GM12874 (cell line): ENCODE measurements around the gene STK32C.

ENCODE experiments used
- CTCF ChIP-seq: IDR thresholded peaks from 2 replicates; pipeline ENCODE4 v1.5.1; 2011; ENCODE audit warnings: low read depth, mild to moderate bottlenecking, control low read depth, low read length, moderate library complexity; ENCODE audit not compliant: insufficient read depth

The STK32C gene

GRCh38 chr10:132277311-132277741, 30.4 kb downstream of the STK32C start:
- TF ChIP-seq CTCF = no peak

- TF ChIP-seq CTCF = no peak
Measured at GRCh38 chr10:132276706-132277105, 31.0 kb downstream of the STK32C start.

GRCh38 chr10:132276179-132276675, 31.5 kb downstream of the STK32C start:
- TF ChIP-seq CTCF = no peak

- no peak for TF ChIP-seq CTCF
Measured at GRCh38 chr10:132275426-132276178, 32.1 kb downstream of the STK32C start.

- TF ChIP-seq CTCF = no peak
Measured at GRCh38 chr10:132274986-132275385, 32.8 kb downstream of the STK32C start.

- TF ChIP-seq CTCF = no peak
Measured at GRCh38 chr10:132274581-132274980, 33.2 kb downstream of the STK32C start.

- TF ChIP-seq CTCF = no peak
Measured at GRCh38 chr10:132273966-132274365, 33.8 kb downstream of the STK32C start.
